HG03378 (cell line): ENCODE results near the gene TUBGCP2.

Experiments
- ATAC-seq: cut with Tn5 transposase; IDR thresholded peaks from one replicate; pipeline ENCODE4 v1.9.1; 2021; ENCODE audit warnings: mild to moderate bottlenecking, moderate library complexity; ENCODE audit not compliant: unreplicated experiment

Gene TUBGCP2

DNA sequence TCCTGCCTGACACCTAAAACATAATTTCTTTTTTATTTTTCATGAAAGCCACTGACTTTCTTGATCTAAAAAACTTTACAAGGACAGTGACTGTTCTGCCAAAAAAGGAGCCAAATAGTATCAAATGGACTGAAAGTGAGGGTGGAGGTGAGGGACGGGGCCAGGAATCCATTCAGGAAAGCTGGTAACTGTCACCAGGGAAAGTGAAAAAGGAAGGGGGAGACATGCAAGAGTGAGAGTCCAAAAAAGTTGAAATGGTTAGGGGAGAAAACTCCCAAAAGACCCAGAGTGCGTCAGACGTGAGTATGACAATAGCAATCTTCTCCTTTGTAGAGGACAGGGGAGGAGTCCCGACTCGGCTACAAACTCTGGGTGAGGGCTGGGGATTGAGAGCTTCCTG, 35.6 kb upstream of the TUBGCP2 start:
- no peak for ATAC-seq

- ATAC-seq = no peak
Observed at GRCh38 chr10:133343558-133343957, 34.9 kb upstream of the TUBGCP2 start.

DNA sequence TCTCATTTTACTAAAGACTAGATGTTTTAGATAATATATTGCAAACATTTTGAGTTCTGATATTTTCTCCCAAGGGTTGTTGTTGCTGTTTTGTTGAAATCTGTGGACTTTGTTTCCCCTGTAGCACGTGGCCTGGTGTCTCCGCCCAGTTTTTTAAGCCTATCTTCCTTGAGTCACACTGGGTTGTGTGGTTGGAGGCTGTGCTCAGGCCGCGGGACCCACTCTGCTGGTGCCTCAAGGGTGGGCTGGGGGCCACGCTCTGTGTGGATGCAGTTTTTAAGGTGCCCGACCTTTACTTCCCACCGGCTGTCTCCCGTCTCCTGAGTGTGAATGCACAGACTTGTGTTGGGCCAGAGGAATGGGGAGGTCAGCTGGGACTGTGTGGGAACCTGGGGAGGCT, 34.3 kb upstream of the TUBGCP2 start:
- ATAC-seq = no peak

DNA sequence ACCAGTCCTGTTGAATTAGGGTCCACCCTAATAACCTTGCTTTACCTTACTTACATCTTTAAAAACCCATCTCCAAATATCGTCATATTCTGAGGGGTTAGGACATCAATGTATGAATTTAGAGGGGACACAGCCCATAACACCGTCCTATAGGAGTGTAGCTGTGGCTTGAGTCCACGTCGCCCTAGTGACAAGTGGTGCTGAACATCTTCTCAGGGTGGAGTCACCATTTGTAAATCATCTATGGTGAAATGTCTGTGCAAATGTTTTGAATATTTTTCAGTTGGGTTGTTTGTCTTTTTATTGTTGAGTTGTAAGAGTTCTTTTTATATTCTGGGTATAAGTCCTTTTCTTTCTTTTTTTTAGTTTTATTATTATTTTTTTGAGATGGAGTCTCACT, 33.3 kb upstream of the TUBGCP2 start:
- no peak for ATAC-seq

DNA sequence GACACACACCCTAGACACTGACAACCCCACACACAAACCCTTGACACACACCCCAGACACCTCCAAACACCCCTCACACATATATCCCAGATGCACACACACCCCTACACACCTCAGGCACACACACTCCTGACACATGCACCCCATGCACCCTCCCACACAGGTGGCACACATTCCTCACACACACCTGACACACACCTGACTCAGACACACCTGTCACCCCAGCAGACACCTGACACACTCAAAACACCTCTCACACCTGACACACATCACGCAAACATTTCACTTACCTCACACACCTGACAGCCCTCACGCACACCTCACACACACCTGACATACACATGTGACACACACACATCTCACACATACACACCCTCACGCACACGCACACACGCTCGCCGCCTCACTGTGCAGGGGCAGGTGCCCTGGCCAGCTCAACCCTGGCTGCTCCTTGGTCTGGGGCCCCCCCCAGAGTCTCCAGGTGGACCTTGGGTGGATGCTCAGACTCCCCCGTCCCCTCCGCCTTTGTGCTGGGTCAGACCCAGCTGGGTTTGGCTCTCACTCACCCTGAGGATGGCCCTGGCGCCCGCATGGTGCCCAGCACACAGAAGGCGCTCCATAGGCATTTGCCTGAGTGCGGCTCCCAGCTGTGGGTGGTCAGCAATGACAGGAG, 31.2 kb upstream of the TUBGCP2 start:
- no peak for ATAC-seq

DNA sequence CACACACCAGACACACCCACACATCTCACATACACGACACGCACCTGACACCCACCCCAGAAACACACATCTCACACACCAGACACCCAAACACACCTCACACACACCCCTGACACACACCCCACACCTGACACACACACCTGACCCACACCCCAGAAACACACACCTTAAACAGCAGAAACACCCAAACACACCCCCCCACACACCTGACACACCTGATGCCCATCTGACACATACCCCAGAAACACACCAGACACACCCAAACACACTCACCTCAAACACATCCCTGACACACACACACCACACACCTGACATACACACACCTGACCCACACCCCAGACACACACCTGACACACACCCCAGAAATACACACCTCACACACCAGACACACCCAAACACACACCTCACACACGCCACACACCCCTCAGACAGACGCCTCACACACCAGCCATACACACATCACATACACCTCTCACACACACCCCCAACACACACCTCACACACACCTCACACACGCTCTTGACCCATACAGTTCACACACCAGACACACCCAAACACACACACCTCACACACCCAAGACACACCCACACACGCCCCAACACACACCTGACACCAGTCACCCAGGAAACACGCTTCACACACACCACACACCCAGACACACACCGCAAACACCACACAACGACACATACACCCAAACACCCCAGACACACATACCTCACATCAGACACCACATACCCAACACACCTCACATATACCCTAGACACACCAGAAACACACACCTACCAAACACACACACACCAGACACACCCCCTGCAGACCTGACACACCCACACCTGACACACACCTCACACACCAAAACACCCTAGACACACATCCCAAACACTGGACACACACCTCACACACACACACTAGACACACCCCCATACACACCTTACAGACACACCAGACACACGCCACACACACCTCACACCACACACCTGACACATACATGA, 29.7 kb upstream of the TUBGCP2 start:
- ATAC-seq = no peak

GRCh38 chr10:133337370-133337725, 28.7 kb upstream of the TUBGCP2 start:
- no peak for ATAC-seq

- ATAC-seq = no peak
Observed at GRCh38 chr10:133336577-133337369, 28.1 kb upstream of the TUBGCP2 start, which contains the start of gene CALY. Gene CALY, minus strand, starts transcription at chr10:133336896. Its CDS starts 7,907 bp downstream, at chr10:133328989.

GRCh38 chr10:133336118-133336576, 27.5 kb upstream of the TUBGCP2 start:
- ATAC-seq = no peak

DNA sequence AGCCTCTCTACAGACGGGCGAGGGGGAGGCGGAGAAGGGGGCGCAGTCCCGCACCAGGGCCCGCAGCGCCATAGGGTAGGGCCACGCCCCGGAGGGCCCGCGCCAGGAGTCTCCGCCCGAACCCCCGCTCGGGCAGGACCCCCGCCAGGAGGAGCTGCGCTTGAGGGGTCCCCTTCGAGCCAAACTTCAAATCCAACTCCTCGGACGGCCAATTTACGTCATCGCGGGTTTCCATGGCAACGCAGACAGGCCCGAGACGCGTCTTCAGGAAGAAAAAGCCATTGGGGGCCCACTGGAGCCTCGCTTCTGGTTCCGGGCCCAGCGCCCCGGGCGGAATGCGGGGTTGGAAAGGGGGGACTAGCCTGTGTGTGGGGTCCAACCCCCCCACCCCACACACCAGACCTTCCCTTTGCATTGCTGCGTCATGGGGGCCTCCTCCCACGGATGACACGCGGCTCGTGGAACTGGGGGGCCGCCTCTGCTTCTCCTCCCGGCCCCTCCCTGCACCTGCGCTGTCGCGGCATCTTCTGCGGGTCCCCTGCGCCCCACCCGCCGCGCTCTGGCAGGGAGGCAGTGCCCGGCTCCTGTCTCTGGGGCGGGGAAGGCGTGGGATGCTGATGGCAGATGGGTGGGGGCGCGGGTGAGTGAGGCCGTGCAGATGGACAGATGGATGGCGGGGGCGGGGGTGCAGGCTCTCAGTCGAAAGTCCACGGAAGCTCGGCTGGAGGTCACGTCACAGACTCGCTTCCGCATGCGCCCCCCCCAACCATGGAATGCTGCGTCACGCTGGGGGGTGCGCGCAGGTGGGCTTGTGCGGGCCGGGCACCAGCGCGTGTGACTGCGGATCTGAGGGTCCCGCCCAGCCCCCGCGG, 26.8 kb upstream of the TUBGCP2 start:
- no peak for ATAC-seq

GRCh38 chr10:133334503-133335245, 26.0 kb upstream of the TUBGCP2 start:
- no peak for ATAC-seq

DNA sequence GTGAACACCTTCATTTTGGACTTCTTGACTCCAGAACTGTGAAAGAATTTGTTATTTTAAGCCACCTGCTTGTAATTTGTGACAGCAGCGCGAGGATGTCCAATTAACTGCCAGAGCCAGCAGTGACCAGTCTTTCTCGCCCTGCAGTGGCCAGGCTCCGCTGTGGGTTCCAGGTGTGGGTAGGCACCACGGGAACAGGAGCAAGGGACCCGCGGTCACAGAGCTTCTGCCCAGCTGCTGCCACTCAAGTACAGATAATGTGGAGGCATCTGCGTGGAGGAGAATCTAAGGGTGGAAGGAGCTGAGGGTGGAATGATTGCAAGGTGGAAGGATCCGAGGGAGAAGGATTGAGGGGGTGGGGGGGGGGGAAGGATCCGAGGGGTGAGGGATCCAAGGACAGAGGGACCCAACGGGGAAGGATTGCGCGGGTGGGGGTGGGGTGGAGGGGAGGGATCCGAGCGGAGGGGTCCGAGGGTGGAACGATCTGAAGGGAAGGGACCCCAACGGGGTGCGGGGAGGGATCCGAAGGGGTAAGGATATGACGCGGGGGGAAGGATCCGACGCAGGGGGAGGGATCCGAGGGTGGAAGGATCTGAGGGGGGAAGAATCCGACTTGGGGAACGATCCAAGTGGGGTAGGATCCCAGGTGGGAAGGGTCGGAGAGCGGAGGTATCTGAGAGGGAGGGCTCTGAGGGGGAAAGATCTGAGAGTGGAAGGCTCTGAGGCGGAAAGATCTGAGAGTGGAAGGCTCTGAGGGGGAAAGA, 24.4 kb upstream of the TUBGCP2 start:
- no peak for ATAC-seq

DNA sequence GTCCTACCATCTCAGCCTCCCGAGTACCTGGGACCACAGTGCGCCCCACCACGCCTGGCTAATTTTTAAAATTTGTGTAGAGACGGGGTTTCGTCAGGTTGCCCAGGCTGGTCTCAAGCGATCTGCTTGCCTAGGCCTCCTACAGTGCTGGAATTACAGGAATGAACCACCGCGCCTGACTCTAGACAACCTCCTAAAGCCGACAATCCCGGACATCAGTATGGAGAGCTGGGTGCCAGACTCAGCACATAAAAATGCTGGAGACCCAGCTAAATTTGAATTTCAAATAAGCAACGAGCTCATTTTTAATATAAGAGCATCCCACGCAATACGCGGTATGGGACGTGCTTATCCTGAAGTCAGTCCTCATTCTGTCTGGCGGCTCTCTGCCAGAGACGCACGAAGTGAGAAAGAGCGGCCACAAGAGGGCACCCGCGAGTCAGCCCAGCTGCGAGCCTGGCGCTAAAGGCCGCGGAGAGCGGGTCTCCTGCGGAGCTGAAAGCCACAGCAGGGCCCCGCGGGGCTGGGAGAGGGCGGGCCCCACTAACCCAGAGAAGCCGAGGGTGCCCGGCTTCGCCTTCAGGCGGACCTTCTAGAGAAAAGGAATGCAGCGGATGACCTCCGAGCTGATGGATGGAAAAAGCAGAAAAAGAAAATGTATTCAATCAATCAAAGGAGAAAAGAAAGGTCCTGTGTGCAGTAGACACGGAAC, 21.0 kb upstream of the TUBGCP2 start:
- peak; percentile 77 for ATAC-seq

GRCh38 chr10:133328358-133329343, 20.0 kb upstream of the TUBGCP2 start:
- ATAC-seq = no peak

GRCh38 chr10:133327651-133328357, 19.1 kb upstream of the TUBGCP2 start:
- no peak for ATAC-seq
